DOHH2 (cell line): Measurements from ENCODE around the gene ADPRS.

Source experiments
- H3F3A ChIP-seq: fragments of 200-600 bp; sonication (generic), shearing (Covaris generic); 2 replicates; pipeline ENCODE4 v1.6.0; 2016; ENCODE audit warnings: antibody characterized with exemption, mild to moderate bottlenecking; ENCODE audit not compliant: control insufficient read depth, insufficient read depth
- H3K27ac ChIP-seq: fragments of 200-600 bp; sonication (generic); 2 replicates; pipeline ENCODE4 v1.5.1; 2014; ENCODE audit warnings: low read depth, mild to moderate bottlenecking, low read length, moderate library complexity
- H3K27me3 ChIP-seq: fragments of 200-600 bp; sonication (generic); 2 replicates; pipeline ENCODE4 v1.6.1; 2014; ENCODE audit warnings: mild to moderate bottlenecking, low read length, mixed read lengths; ENCODE audit not compliant: control insufficient read depth
- H3K36me3 ChIP-seq: fragments of 200-600 bp; sonication (generic); 2 replicates; pipeline ENCODE4 v1.6.1; 2014; ENCODE audit warnings: mild to moderate bottlenecking, low read length, moderate library complexity, mixed read lengths; ENCODE audit not compliant: control insufficient read depth
- H3K4me1 ChIP-seq: fragments of 200-600 bp; sonication (generic); 2 replicates; pipeline ENCODE4 v1.6.1; 2014; ENCODE audit warnings: mild to moderate bottlenecking, low read length, mixed read lengths; ENCODE audit not compliant: control insufficient read depth
- H3K4me2 ChIP-seq: fragments of 200-600 bp; sonication (generic); 2 replicates; pipeline ENCODE4 v1.6.0; 2014; ENCODE audit warnings: mild to moderate bottlenecking, low read length, moderate library complexity
- H3K4me3 ChIP-seq: fragments of 200-600 bp; sonication (generic); 2 replicates; pipeline ENCODE4 v1.5.1; 2014; ENCODE audit warnings: mild to moderate bottlenecking, low read length, mixed read lengths
- H3K79me2 ChIP-seq: fragments of 200-600 bp; sonication (generic); 2 replicates; pipeline ENCODE4 v1.6.1; 2014; ENCODE audit warnings: mild to moderate bottlenecking, low read length, mixed read lengths; ENCODE audit not compliant: control insufficient read depth
- H3K9me2 ChIP-seq: fragments of 200-600 bp; sonication (generic); replicated peaks from 2 replicates; pipeline ENCODE4 v1.6.1; 2014; ENCODE audit warnings: mild to moderate bottlenecking, low read length, mixed read lengths; ENCODE audit not compliant: control insufficient read depth
- H3K9me3 ChIP-seq: fragments of 200-600 bp; sonication (generic); 2 replicates; pipeline ENCODE4 v1.6.1; 2014; ENCODE audit warnings: antibody characterized with exemption, low read length, mixed read lengths; ENCODE audit not compliant: control insufficient read depth, insufficient read depth
- H4K20me1 ChIP-seq: fragments of 200-600 bp; sonication (generic); 2 replicates; pipeline ENCODE4 v1.6.0; 2014; ENCODE audit warnings: low read depth, mild to moderate bottlenecking, antibody characterized with exemption, low read length, moderate library complexity; ENCODE audit not compliant: control insufficient read depth, insufficient read depth
- EZH2phosphoT487 ChIP-seq: fragments of 200-600 bp; sonication (generic); IDR thresholded peaks from 2 replicates; pipeline ENCODE4 v1.6.1; 2017; ENCODE audit warnings: borderline replicate concordance, mild to moderate bottlenecking, antibody characterized with exemption, low read length, moderate library complexity, mixed read lengths
- TF ChIP-seq, protein P1 (sequence below): fragments of 200-600 bp; sonication (generic); IDR thresholded peaks from one replicate; pipeline ENCODE4 v1.5.1; 2014; ENCODE audit warnings: antibody characterized with exemption, mild to moderate bottlenecking, low read depth, low read length; ENCODE audit not compliant: poor library complexity, severe bottlenecking

The ADPRS gene

GRCh38 chr1:36080236-36080635 lies 8.5 kb upstream of the ADPRS start:
- no peaks in the 10 kb centered on the region for H3K79me2 ChIP-seq
- TF ChIP-seq, protein P1, sequence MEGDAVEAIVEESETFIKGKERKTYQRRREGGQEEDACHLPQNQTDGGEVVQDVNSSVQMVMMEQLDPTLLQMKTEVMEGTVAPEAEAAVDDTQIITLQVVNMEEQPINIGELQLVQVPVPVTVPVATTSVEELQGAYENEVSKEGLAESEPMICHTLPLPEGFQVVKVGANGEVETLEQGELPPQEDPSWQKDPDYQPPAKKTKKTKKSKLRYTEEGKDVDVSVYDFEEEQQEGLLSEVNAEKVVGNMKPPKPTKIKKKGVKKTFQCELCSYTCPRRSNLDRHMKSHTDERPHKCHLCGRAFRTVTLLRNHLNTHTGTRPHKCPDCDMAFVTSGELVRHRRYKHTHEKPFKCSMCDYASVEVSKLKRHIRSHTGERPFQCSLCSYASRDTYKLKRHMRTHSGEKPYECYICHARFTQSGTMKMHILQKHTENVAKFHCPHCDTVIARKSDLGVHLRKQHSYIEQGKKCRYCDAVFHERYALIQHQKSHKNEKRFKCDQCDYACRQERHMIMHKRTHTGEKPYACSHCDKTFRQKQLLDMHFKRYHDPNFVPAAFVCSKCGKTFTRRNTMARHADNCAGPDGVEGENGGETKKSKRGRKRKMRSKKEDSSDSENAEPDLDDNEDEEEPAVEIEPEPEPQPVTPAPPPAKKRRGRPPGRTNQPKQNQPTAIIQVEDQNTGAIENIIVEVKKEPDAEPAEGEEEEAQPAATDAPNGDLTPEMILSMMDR: no peak
- TF ChIP-seq EZH2phosphoT487: no peak

DNA sequence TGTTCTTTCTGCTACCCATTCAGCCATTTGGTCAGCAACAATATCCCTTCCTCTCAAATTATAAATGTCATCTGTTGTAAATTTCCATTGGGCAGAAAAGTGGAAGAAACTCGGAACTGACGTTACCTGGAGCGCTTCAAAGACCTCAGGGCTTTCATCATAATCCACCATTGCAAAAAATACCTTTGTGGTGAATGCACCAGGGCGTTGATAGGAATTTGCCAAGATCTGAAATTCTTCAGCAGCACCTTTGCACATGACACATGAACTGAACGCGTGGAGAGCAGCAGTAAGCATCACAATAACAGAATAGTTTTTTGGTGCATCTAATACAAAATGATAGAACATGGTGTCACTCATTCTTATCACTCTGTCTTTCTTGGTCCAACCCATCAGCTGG lies 7.9 kb upstream of the ADPRS start:
- Histone ChIP-seq H3K4me1 (peaks cover 9% of the 10 kb centered on the region), H3F3A (no peaks in the 10 kb centered on the region), H3K4me2 (no peak overlapping the region), H3K36me3 (no peaks in the 10 kb centered on the region), H4K20me1 (no peaks in the 10 kb centered on the region), H3K79me2 (no peaks in the 10 kb centered on the region), H3K9me3 (no peaks in the 10 kb centered on the region), H3K27ac (no peak overlapping the region), H3K9me2 (no peaks in the 10 kb centered on the region), H3K27me3 (peaks cover 23% of the 10 kb centered on the region), H3K4me3 (no peak overlapping the region)
- TF ChIP-seq, protein P1: no peak
- TF ChIP-seq EZH2phosphoT487: no peak

More at GRCh38 chr1:36080236-36080635, 8.5 kb upstream of the ADPRS start:
- peaks cover 9% of the 10 kb centered on the region for H3K4me1 ChIP-seq
- H3K27ac ChIP-seq: no peak overlapping the region
- H3K4me2 ChIP-seq: no peak overlapping the region
- H3K4me3 ChIP-seq: no peak overlapping the region
- no peaks in the 10 kb centered on the region for H3K9me2 ChIP-seq
- no peaks in the 10 kb centered on the region for H4K20me1 ChIP-seq
- no peaks in the 10 kb centered on the region for H3F3A ChIP-seq
- H3K9me3 ChIP-seq: no peaks in the 10 kb centered on the region
- H3K36me3 ChIP-seq: no peaks in the 10 kb centered on the region
- H3K27me3 ChIP-seq: peaks cover 23% of the 10 kb centered on the region

DNA sequence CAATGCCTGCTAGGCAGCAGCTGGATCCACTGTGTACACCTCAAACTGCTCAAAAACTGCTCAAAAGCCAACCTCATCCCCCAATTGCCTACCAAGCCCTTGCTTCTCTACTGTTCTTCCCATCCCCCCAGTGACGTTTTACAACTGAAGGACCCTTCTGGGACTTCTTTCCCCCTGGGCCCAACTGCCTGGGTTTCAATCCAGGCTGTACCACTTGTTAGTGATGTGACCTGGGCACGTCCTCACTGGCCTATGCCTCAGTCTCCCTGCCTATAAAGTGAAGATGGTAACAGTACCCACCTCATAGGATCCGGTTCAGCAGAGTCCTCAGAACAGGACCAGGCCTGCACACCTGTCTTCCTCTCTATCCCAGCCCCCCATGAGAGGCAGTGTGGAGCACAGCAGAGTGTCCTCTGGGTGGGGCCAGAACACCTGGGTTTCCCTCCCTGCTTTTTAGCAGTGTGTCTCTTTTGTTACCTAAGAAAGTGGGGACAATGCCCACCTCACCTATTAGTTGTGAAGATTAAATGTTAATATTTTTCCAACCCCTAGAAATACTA lies 6.7 kb upstream of the ADPRS start:
- H3K9me3 ChIP-seq: no peaks in the 10 kb centered on the region
- H3K4me1 ChIP-seq: peaks cover 9% of the 10 kb centered on the region
- no peak for TF ChIP-seq EZH2phosphoT487
- TF ChIP-seq, protein P1: no peak
- peaks cover 23% of the 10 kb centered on the region for H3K27me3 ChIP-seq
- no peaks in the 10 kb centered on the region for H3F3A ChIP-seq
- no peaks in the 10 kb centered on the region for H3K9me2 ChIP-seq
- no peaks in the 10 kb centered on the region for H3K36me3 ChIP-seq
- no peak overlapping the region for H3K27ac ChIP-seq
- H3K4me2 ChIP-seq: no peak overlapping the region
- no peak overlapping the region for H3K4me3 ChIP-seq
- no peaks in the 10 kb centered on the region for H3K79me2 ChIP-seq
- no peaks in the 10 kb centered on the region for H4K20me1 ChIP-seq
